AG10803 (cell line): ENCODE results near the gene PRKG2.

Experiments
- DNase-seq: peaks from one replicate; pipeline ENCODE4 v3.0.0; 2010; ENCODE audit warnings: low read depth
- H3K4me3 ChIP-seq: 2 replicates; pipeline ENCODE4 v1.5.1; 2011; ENCODE audit warnings: mild to moderate bottlenecking, low read length, control low read depth
- CTCF ChIP-seq: conservative IDR thresholded peaks from 2 replicates; pipeline ENCODE4 v1.5.1; 2011; ENCODE audit warnings: mild to moderate bottlenecking, low read length, control low read depth, inconsistent platforms

The PRKG2 gene

GRCh38 chr4:81137446-81137845, 77.6 kb downstream of the PRKG2 start:
- no peak for DNase-seq
- H3K4me3 ChIP-seq: no peak overlapping the region
- TF ChIP-seq CTCF: no peak

- no peak for TF ChIP-seq CTCF
- peak; percentile 99 for DNase-seq
- H3K4me3 ChIP-seq: peak overlapping the region; percentile 13; the same call in 1 of the 2 replicates
Observed at GRCh38 chr4:81136161-81136905, 78.7 kb downstream of the PRKG2 start.

GRCh38 chr4:81135501-81135900, 79.5 kb downstream of the PRKG2 start:
- DNase-seq: peak; percentile 38
- no peak overlapping the region for H3K4me3 ChIP-seq
- TF ChIP-seq CTCF: no peak

GRCh38 chr4:81131563-81131962, 83.5 kb downstream of the PRKG2 start:
- no peak for TF ChIP-seq CTCF
- DNase-seq: no peak
- no peak overlapping the region for H3K4me3 ChIP-seq

DNA sequence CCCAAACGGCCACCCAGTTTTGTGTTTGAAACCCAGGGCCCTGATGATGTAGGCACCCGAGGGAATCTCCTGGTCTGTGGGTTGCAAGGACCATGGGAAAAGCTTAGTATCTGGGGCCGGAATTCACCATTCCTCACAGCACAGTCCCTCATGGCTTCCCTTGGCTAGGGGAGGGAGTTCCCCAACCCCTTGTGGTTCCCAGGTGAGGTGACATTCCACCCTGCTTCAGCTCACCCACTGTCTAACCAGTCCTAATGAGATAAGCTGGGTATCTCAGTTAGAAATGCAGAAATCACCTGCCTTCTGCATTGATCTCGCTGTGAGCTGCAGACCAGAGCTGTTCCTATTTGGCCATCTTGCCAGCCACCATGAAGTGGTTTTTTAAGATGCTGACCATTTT, 84.0 kb downstream of the PRKG2 start:
- no peak for DNase-seq
- H3K4me3 ChIP-seq: no peak overlapping the region
- TF ChIP-seq CTCF: no peak

DNA sequence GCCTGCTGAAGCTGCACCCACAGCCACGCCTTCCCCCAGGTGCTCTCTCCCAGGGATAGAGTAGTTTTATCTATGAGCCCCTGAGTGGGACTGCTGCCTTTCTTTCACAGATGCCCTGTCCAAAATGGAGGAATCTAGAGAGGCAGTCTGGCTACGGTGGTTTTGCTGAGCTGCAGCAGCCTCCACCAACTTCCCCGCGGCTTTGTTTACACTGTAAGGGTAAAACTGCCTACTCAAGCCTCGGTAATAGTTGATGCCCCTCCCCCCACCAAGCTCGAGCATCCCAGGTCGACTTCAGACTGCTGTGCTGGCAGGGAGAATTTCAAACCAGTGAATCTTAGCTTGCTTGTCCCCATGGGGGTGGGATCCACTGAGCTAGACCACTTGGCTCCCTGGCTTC, 84.5 kb downstream of the PRKG2 start:
- DNase-seq: no peak
- H3K4me3 ChIP-seq: no peak overlapping the region
- no peak for TF ChIP-seq CTCF

- no peak overlapping the region for H3K4me3 ChIP-seq
- no peak for DNase-seq
- no peak for TF ChIP-seq CTCF
Observed at GRCh38 chr4:81120055-81120454, 95.0 kb downstream of the PRKG2 start.
